Coronary artery (tissue), 2 donors: Measurements from ENCODE around the gene TKTL1.

Experiments used
- DNase-seq: peaks from one replicate; pipeline ENCODE4 v3.0.0-alpha.2; 2017; ENCODE audit warnings: low spot score
- H3K27ac ChIP-seq, 2 donors: fragments of 200-600 bp; sonication (generic); one replicate each; pipeline ENCODE4 v1.5.1; 2016 to 2019
- H3K4me3 ChIP-seq: fragments of 200-600 bp; sonication (generic); 2 replicates; pipeline ENCODE4 v1.5.1; 2016; ENCODE audit warnings: mild to moderate bottlenecking, moderate library complexity
- TF ChIP-seq, protein P1 (sequence below): fragments of 200-600 bp; sonication (generic); IDR thresholded peaks from one replicate; pipeline ENCODE4 v1.5.1; 2019; ENCODE audit warnings: antibody characterized with exemption

The TKTL1 gene

DNA sequence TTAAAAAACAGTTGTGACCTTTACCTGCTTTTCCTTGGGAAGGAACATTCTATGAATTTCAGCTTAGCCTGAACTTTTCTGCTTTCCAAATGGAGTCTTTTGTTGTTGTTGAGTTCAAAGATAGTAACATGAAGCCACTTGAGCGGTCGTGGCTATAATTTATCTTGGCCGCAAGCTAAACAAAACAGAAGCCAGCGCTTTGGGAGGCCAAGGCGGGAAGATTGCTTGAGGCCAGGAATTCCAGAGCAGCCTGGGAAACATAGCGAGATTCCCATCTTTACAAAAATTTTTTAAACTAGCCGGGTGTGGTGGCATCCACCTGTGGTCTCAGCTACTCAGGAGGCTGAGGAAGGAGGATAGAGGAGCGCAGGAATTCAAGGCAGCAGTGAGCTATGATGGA, 29.9 kb downstream of the TKTL1 start:
- no peak for DNase-seq
- TF ChIP-seq, protein P1, sequence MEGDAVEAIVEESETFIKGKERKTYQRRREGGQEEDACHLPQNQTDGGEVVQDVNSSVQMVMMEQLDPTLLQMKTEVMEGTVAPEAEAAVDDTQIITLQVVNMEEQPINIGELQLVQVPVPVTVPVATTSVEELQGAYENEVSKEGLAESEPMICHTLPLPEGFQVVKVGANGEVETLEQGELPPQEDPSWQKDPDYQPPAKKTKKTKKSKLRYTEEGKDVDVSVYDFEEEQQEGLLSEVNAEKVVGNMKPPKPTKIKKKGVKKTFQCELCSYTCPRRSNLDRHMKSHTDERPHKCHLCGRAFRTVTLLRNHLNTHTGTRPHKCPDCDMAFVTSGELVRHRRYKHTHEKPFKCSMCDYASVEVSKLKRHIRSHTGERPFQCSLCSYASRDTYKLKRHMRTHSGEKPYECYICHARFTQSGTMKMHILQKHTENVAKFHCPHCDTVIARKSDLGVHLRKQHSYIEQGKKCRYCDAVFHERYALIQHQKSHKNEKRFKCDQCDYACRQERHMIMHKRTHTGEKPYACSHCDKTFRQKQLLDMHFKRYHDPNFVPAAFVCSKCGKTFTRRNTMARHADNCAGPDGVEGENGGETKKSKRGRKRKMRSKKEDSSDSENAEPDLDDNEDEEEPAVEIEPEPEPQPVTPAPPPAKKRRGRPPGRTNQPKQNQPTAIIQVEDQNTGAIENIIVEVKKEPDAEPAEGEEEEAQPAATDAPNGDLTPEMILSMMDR = no peak
- H3K4me3 ChIP-seq = no peak overlapping the region
- no peak overlapping the region for H3K27ac ChIP-seq

DNA sequence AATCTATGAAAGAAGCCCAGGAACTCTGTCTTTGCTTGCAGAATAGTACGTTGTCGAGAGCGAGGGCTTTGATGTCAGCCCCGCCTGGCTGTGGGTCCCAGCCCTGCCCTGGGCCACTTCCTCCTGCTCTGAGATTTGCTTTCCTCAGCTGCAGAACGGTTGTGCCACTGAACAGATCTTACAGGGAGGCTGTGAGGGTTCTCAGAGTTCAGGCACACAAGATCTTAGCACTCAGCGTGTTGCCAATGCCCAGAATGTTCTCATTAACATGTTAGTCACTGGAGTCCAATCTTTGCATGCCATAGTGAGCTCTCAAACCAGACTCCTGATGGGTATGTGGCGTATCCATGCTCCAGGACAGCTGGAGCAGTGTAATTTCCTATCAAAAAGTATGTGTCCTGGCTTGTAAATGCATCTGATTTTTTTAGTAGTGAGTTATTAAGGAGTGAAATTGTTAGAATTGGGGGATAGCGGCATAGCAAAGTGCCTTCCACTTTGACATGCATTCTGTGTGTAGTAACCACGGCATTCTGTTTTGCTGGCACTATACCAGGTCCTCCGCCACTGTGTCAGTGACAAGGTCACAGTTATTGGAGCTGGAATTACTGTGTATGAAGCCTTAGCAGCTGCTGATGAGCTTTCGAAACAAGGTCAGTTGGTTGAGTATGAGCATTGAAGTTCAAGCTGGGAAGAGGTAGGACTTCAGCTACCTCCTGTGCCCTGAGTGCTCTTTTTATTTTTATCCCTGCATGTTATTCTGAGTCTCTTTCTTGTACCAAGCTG, 31.6 kb downstream of the TKTL1 start:
- Histone ChIP-seq H3K27ac (no peak overlapping the region), H3K4me3 (peak overlapping the region; percentile 21)
- TF ChIP-seq, protein P1 = no peak
- no peak for DNase-seq

DNA sequence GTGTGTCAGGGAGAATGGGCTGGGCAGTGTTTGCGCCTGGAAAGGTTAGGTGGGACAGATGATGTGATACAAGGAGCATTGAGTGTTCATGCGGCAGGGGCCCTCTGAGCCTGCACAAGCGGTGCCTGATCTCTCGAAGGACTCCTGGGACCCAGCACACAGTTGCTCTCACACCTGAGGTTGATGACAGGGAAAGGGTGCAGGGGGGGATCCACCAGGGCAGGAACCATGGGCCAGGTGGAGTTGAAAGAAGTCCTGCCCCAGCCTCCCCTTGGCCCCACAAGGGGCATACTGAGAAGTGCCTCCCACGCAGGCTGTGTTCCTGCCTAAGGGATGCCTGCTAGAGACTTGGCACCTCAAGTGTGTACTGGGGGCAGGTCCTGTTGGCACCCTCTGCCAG, 33.1 kb downstream of the TKTL1 start:
- TF ChIP-seq, protein P1 = no peak
- no peak overlapping the region for H3K4me3 ChIP-seq
- no peak overlapping the region for H3K27ac ChIP-seq
- no peak for DNase-seq

DNA sequence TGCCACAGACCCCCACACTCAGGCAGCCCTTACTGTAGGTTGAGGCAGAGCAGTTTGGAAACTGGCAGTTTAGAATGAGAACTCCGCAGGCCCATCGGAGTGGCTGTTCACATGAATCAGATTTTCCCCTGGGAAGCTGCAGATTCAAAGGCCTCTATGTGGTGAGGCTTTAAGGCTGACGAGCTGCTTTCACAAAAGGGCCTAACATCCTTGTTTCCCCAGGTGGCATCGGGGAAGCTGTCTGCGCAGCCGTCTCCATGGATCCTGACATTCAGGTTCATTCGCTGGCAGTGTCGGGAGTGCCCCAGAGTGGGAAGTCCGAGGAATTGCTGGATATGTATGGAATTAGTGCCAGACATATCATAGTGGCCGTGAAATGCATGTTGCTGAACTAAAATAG, 33.7 kb downstream of the TKTL1 start:
- TF ChIP-seq, protein P1 = no peak
- DNase-seq = no peak
- H3K4me3 ChIP-seq = no peak overlapping the region
- H3K27ac ChIP-seq = no peak overlapping the region

DNA sequence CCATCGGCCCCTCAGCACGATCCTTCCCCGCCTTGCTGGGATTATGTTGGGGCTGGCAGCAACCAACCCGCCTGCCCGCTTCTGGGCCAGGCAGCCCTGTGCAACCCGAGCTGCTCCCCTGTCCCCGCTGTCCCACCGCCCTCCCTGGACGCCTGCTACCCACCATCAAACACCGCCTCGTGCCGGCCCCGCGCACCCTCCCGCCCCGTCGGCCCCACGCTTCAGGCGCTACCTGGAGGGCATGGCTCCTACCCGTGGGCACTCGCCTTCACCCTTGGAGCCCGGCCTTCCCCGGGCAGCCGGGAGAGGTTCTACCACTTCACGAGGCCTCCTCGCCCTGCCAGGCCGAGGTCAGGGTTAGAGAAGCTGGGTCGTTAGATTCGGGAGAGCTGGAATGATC, 37.0 kb downstream of the TKTL1 start:
- H3K4me3 ChIP-seq = no peak overlapping the region
- H3K27ac ChIP-seq = no peak overlapping the region
- DNase-seq = no peak
- TF ChIP-seq, protein P1 = no peak

DNA sequence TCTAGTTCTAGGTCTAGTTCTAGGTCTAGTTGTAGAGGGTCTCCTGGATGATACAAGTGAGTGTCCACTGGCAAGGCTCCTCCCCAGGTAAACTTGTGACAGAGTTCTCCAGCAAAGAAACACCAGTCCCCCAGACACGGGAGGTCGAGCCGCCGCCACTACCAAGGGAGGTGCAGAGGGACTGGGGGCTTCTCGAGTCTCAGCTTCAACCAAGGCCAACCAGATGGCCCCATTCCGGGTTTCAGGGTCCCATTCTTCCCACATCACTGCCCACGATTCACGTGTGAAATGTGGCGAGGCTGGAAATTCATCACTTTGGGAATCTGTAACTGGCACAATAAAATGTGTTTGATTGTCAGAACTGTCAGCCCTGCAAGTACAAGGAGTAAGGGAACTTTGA, 37.5 kb downstream of the TKTL1 start:
- TF ChIP-seq, protein P1 = no peak

DNA sequence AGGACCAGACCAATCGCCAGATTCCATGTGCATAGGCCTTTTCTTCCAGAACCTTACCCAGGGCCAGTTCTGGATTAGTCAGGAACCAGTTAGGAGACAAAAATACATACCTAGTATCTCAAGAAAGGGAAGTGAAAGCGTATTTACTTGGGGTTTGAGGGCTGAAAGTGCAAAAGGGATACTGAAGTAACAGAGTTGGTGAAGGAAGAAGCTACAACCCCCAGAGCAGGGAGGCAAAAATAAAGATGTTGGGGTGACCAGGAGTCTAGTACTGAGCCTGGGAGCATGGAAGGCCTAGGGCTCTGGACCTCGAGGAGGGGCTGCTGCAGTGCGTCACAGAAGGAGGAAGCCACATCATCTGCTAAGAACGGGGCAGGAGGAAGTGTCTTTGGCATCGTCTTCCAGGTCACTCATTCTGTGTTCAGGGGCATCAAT, 38.3 kb downstream of the TKTL1 start:
- no peak for DNase-seq
- H3K4me3 ChIP-seq = no peak overlapping the region
- H3K27ac ChIP-seq = no peak overlapping the region
- TF ChIP-seq, protein P1 = no peak

More for the DNA sequence above, 37.5 kb downstream of the TKTL1 start:
- Histone ChIP-seq H3K4me3 (no peak overlapping the region), H3K27ac (no peak overlapping the region)
- DNase-seq = no peak
